OCI-LY1 (cell line): ENCODE results near the gene AGPAT3.

Experiments
- H2AFZ ChIP-seq: fragments of 200-600 bp; sonication (generic), shearing (Covaris generic); 2 replicates; pipeline ENCODE4 v1.6.0; 2014; ENCODE audit warnings: antibody characterized with exemption, mild to moderate bottlenecking, low read length
- H3F3A ChIP-seq: fragments of 200-600 bp; sonication (generic), shearing (Covaris generic); 2 replicates; pipeline ENCODE4 v1.6.0; 2014; ENCODE audit warnings: mild to moderate bottlenecking, antibody characterized with exemption, low read length, moderate library complexity; ENCODE audit not compliant: insufficient read depth
- H3K27ac ChIP-seq: fragments of 200-600 bp; sonication (generic); 2 replicates; pipeline ENCODE4 v1.5.1; 2014; ENCODE audit warnings: low read length, mixed run types, mild to moderate bottlenecking, low read depth; ENCODE audit not compliant: poor library complexity, severe bottlenecking
- H3K27me3 ChIP-seq: fragments of 200-600 bp; sonication (generic); 2 replicates; pipeline ENCODE4 v1.6.0; 2014; ENCODE audit warnings: antibody characterized with exemption, mild to moderate bottlenecking, low read length, moderate library complexity; ENCODE audit not compliant: insufficient read depth
- H3K36me3 ChIP-seq: fragments of 200-600 bp; sonication (generic); 2 replicates; pipeline ENCODE4 v1.6.1; 2014; ENCODE audit warnings: mild to moderate bottlenecking, antibody characterized with exemption, low read length, moderate library complexity, mixed read lengths; ENCODE audit not compliant: insufficient read depth
- H3K4me1 ChIP-seq: fragments of 200-600 bp; sonication (generic); 2 replicates; pipeline ENCODE4 v1.5.1; 2014; ENCODE audit warnings: mild to moderate bottlenecking, low read length, moderate library complexity; ENCODE audit not compliant: insufficient read depth, severe bottlenecking
- H3K4me2 ChIP-seq: fragments of 200-600 bp; sonication (generic), shearing (Covaris generic); 2 replicates; pipeline ENCODE4 v1.6.1; 2014; ENCODE audit warnings: low read length
- H3K4me3 ChIP-seq: fragments of 200-600 bp; sonication (generic); 2 replicates; pipeline ENCODE4 v1.5.1; 2014; ENCODE audit warnings: low read length, low read depth, mild to moderate bottlenecking, mixed read lengths; ENCODE audit not compliant: poor library complexity, severe bottlenecking
- H3K79me2 ChIP-seq: fragments of 200-600 bp; shearing (Covaris generic); 2 replicates; pipeline ENCODE4 v1.6.1; 2016; ENCODE audit warnings: mixed run types, low read length, mixed read lengths; ENCODE audit not compliant: insufficient read depth
- H3K9ac ChIP-seq: fragments of 200-600 bp; sonication (generic), shearing (Covaris generic); 2 replicates; pipeline ENCODE4 v1.6.1; 2014; ENCODE audit warnings: mild to moderate bottlenecking, low read length, mixed read lengths
- H3K9me2 ChIP-seq: fragments of 200-600 bp; sonication (generic), shearing (Covaris generic); 2 replicates; pipeline ENCODE4 v1.6.1; 2014; ENCODE audit warnings: low read depth, mild to moderate bottlenecking, low read length, mixed read lengths
- H3K9me3 ChIP-seq: fragments of 200-600 bp; shearing (Covaris generic); 2 replicates; pipeline ENCODE4 v1.6.1; 2014; ENCODE audit warnings: low read length, mixed read lengths
- H4K20me1 ChIP-seq: fragments of 200-600 bp; sonication (generic), shearing (Covaris generic); 2 replicates; pipeline ENCODE4 v1.6.0; 2016; ENCODE audit warnings: mild to moderate bottlenecking, low read length; ENCODE audit not compliant: insufficient read depth
- CTCF ChIP-seq: fragments of 200-600 bp; sonication (generic), shearing (Covaris generic); IDR thresholded peaks from 2 replicates; pipeline ENCODE4 v1.5.1; 2017; ENCODE audit warnings: mild to moderate bottlenecking, antibody characterized with exemption, low read length, moderate library complexity, mixed read lengths
- EZH2 ChIP-seq: fragments of 200-600 bp; sonication (generic), shearing (Covaris generic); IDR thresholded peaks from 2 replicates; pipeline ENCODE4 v1.8.0; 2017; ENCODE audit warnings: borderline replicate concordance, mixed run types, mild to moderate bottlenecking, antibody characterized with exemption, low read length, moderate library complexity, mixed read lengths

Gene AGPAT3

GRCh38 chr21:43957128-43957571 lies 92.1 kb downstream of the AGPAT3 start:
- no peak overlapping the region for H3K4me2 ChIP-seq
- H3K36me3 ChIP-seq: peaks cover 16% of the 10 kb centered on the region

GRCh38 chr21:43957611-43958362 lies 92.8 kb downstream of the AGPAT3 start:
- Histone ChIP-seq H3K4me1 (no peaks in the 10 kb centered on the region), H4K20me1 (no peaks in the 10 kb centered on the region), H3K27ac (no peak overlapping the region), H3K27me3 (no peaks in the 10 kb centered on the region), H3K4me3 (no peak overlapping the region), H3K36me3 (peaks cover 16% of the 10 kb centered on the region), H3K9me2 (no peaks in the 10 kb centered on the region), H3F3A (no peaks in the 10 kb centered on the region), H3K9me3 (no peaks in the 10 kb centered on the region), H3K9ac (no peak overlapping the region), H2AFZ (no peak overlapping the region), H3K79me2 (no peaks in the 10 kb centered on the region), H3K4me2 (no peak overlapping the region)
- no peak for TF ChIP-seq CTCF
- no peak for TF ChIP-seq EZH2

More at GRCh38 chr21:43957128-43957571, 92.1 kb downstream of the AGPAT3 start:
- no peak overlapping the region for H3K4me3 ChIP-seq
- H3K9ac ChIP-seq: no peak overlapping the region
- no peak overlapping the region for H3K27ac ChIP-seq
- H2AFZ ChIP-seq: no peak overlapping the region
- no peaks in the 10 kb centered on the region for H3K9me2 ChIP-seq
- no peaks in the 10 kb centered on the region for H3F3A ChIP-seq
- no peaks in the 10 kb centered on the region for H4K20me1 ChIP-seq
- H3K4me1 ChIP-seq: no peaks in the 10 kb centered on the region
- no peaks in the 10 kb centered on the region for H3K9me3 ChIP-seq
- TF ChIP-seq CTCF: no peak
- TF ChIP-seq EZH2: no peak
- no peaks in the 10 kb centered on the region for H3K27me3 ChIP-seq
- no peaks in the 10 kb centered on the region for H3K79me2 ChIP-seq

- no peaks in the 10 kb centered on the region for H3K4me1 ChIP-seq
- H3K9me3 ChIP-seq: no peaks in the 10 kb centered on the region
- no peak overlapping the region for H2AFZ ChIP-seq
- peaks cover 16% of the 10 kb centered on the region for H3K36me3 ChIP-seq
- no peak overlapping the region for H3K27ac ChIP-seq
- H3K79me2 ChIP-seq: no peaks in the 10 kb centered on the region
- no peak overlapping the region for H3K9ac ChIP-seq
- no peaks in the 10 kb centered on the region for H4K20me1 ChIP-seq
- no peak overlapping the region for H3K4me3 ChIP-seq
- H3K9me2 ChIP-seq: no peaks in the 10 kb centered on the region
- H3K4me2 ChIP-seq: no peak overlapping the region
- no peaks in the 10 kb centered on the region for H3K27me3 ChIP-seq
- no peak for TF ChIP-seq CTCF
- no peak for TF ChIP-seq EZH2
- H3F3A ChIP-seq: no peaks in the 10 kb centered on the region
Observed at GRCh38 chr21:43958364-43959158, 93.5 kb downstream of the AGPAT3 start.
